ENCODE measurements around the gene MYO1E. TPM values are rescaled to one million over a fixed set of nuclear protein-coding genes. Genes with fewer than 3 reads are reported as not detected.

MYO1E gene
- total and polyA plus RNA-seq, 2 of the 8 experiments (the other 6 are each of a cell fraction or from before 2014, with no cell fraction given): 19.6 to 142 TPM

DNA sequence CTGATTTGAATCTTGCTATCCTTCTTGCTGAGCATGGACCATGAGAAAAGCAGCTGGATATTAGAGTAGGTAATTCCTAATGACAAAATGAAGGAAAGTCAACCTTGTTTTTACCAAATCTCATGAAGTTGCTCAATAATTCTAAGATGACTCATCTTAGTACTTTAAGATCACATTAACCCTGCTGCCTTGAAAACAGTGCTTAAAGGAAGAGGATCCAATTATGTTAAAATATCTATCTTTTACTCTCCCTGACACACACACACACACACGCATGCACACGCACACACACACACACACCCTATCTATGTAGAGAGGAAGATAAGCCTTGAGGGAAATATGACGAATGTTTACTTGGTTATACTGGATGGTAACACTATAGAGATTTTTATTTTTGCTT, 16.0 kb upstream of the MYO1E start:
- no peaks in the 10 kb centered on the region for H3K9me3 ChIP-seq (ENCODE audit: insufficient read depth in 2 of 2, low read depth in 1 of 2, low read length in 1 of 2)
- no peak overlapping the region for H4K91ac ChIP-seq (replicated peaks; ENCODE audit: insufficient read length, low read length)
- H2AK5ac ChIP-seq (ENCODE audit: low read depth, low read length): no peak overlapping the region
- no peak overlapping the region for H3K4me2 ChIP-seq (ENCODE audit: insufficient read depth in 1 of 2, low read depth in 2 of 2, low read length in 2 of 2)
- H2BK15ac ChIP-seq (ENCODE audit: low read length): no peak overlapping the region
- no peak overlapping the region for H2BK20ac ChIP-seq (ENCODE audit: low read length)
- H4K8ac ChIP-seq (ENCODE audit: extremely low read depth, insufficient read depth, low read length): no peak overlapping the region
- H3K56ac ChIP-seq (replicated peaks; ENCODE audit: insufficient read length, low read depth, low read length): peak overlapping the region; percentile 59
- no peak overlapping the region for H2BK120ac ChIP-seq (replicated peaks; ENCODE audit: low read depth, low read length)
- POLR2A ChIA-PET (ENCODE audit: partially characterized antibody): no interaction called here
- no peaks in the 10 kb centered on the region for H3K79me1 ChIP-seq (ENCODE audit: low read depth, low read length)
- H4K5ac ChIP-seq (ENCODE audit: insufficient read length, low read depth, low read length): no peak overlapping the region
- H2BK5ac ChIP-seq (ENCODE audit: low read depth, low read length): no peak overlapping the region
- H3K4ac ChIP-seq (replicated peaks; ENCODE audit: insufficient read length, low read depth, low read length): no peak overlapping the region
- H3K27ac ChIP-seq (ENCODE audit: low read depth, low read length): no peak overlapping the region
- no peak overlapping the region for H3K18ac ChIP-seq (ENCODE audit: extremely low read depth, low read length)
- 73% methylated on average over 3 of the region's 3 CpGs; no CpG with 5 or more reads in 1 of the 2 experiments for WGBS, 2 experiments (ENCODE audit: extremely low coverage in 1 of 2, insufficient coverage in 1 of 2, insufficient read length in 1 of 2, insufficient replicate concordance in 2 of 2, low coverage in 1 of 2, low lambda C conversion rate in 2 of 2, missing lambda C conversion rate in 1 of 2)
- H2AFZ ChIP-seq (ENCODE audit: low read length): no peak overlapping the region
- no peak overlapping the region for H2BK12ac ChIP-seq (ENCODE audit: low read depth, low read length)
- H3K14ac ChIP-seq (ENCODE audit: insufficient read length): no peak overlapping the region
- CTCF ChIA-PET (ENCODE audit: partially characterized antibody): interaction anchor here (0.7 to 2.2 kb wide), 3 partner anchors 24 to 524 kb away, joined by 3 to 6 read pairs (median 3); no protein-coding TSS in a partner anchor
- no peak overlapping the region for H3K4me3 ChIP-seq (ENCODE audit: extremely low read depth in 1 of 4, insufficient read depth in 2 of 4, low read depth in 3 of 4, low read length in 4 of 4)
- no peaks in the 10 kb centered on the region for H4K20me1 ChIP-seq (replicated peaks in 1 of 2; ENCODE audit: control insufficient read depth in 1 of 2, insufficient read depth in 2 of 2, low read length in 2 of 2)
- no peaks in the 10 kb centered on the region for H3K23me2 ChIP-seq (ENCODE audit: low read depth, low read length)
- no peaks in the 10 kb centered on the region for H3K79me2 ChIP-seq (ENCODE audit: control insufficient read depth in 1 of 2, insufficient read depth in 2 of 2, low read length in 2 of 2)
- H3K36me3 ChIP-seq (ENCODE audit: control insufficient read depth in 2 of 4, insufficient read depth in 4 of 4, low read length in 3 of 4): no peaks in the 10 kb centered on the region
- H3K9ac ChIP-seq (replicated peaks in 1 of 4; ENCODE audit: extremely low read depth in 1 of 4, low read depth in 3 of 4, low read length in 3 of 4): no peak overlapping the region
- FAIRE-seq: no peak
- no peak overlapping the region for H3K23ac ChIP-seq (ENCODE audit: insufficient read length)
- no peaks in the 10 kb centered on the region for H3K4me1 ChIP-seq (replicated peaks in 1 of 4; ENCODE audit: control insufficient read depth in 3 of 4, insufficient read depth in 4 of 4, low read length in 3 of 4)
- H3K27me3 ChIP-seq (replicated peaks in 1 of 4; ENCODE audit: control insufficient read depth in 3 of 4, extremely low read depth in 1 of 4, insufficient read depth in 3 of 4, low read length in 3 of 4): no peaks in the 10 kb centered on the region
- DNase-seq (ENCODE audit: low read depth in 1 of 2, low spot score in 2 of 2): no peak
- TF ChIP-seq TEAD4 (IDR thresholded peaks at IDR 0.05; ENCODE audit: low read depth, low read length) (no peak), PHF8 (conservative IDR thresholded peaks at IDR 0.05; ENCODE audit: low read depth, low read length) (no peak)
